CD8-positive, alpha-beta memory T cell (primary cell): ENCODE measurements around the gene HLA-DPB1. TPM values are rescaled to one million over a fixed set of nuclear protein-coding genes. Genes with fewer than 3 reads are reported as not detected.

Experiments
- CTCF ChIA-PET: fragments of 350-600 bp; sonication (Branson Sonifier 250); formaldehyde crosslinking; loops from one replicate; lab custom pipeline; 2021; ENCODE audit warnings: antibody characterized with exemption; lab: Charles Lee
- POLR2A ChIA-PET: fragments of 350-600 bp; sonication (Branson Sonifier 250); formaldehyde crosslinking; loops from one replicate; lab custom pipeline; 2021; ENCODE audit warnings: antibody characterized with exemption; lab: Charles Lee
- DNase-seq, 5 donors: peaks; one replicate each; pipeline versions ENCODE4 v3.0.0 to v3.0.0-alpha.2; 2020 to 2022; ENCODE audit warnings: mixed read lengths in 1 of 5
- H3K27ac ChIP-seq: one replicate; pipeline ENCODE4 v1.7.0; 2013; ENCODE audit warnings: low read depth, mild to moderate bottlenecking, low read length, moderate library complexity
- H3K27me3 ChIP-seq: 2 replicates; pipeline ENCODE4 v1.7.0; 2013; ENCODE audit warnings: low read length, mild to moderate bottlenecking; ENCODE audit not compliant: insufficient read depth, poor library complexity, severe bottlenecking
- H3K36me3 ChIP-seq: 2 replicates; pipeline ENCODE4 v1.7.0; 2013; ENCODE audit warnings: mild to moderate bottlenecking, low read length, moderate library complexity; ENCODE audit not compliant: insufficient read depth
- H3K4me1 ChIP-seq: 2 replicates; pipeline ENCODE4 v1.7.0; 2013; ENCODE audit warnings: mild to moderate bottlenecking, low read length, moderate library complexity; ENCODE audit not compliant: insufficient read depth
- H3K4me3 ChIP-seq: 2 replicates; pipeline ENCODE4 v1.7.0; 2013; ENCODE audit warnings: mild to moderate bottlenecking, low read length
- H3K9me3 ChIP-seq: 2 replicates; pipeline ENCODE4 v1.7.0; 2013; ENCODE audit warnings: mild to moderate bottlenecking, low read length
- H3K27ac Mint-ChIP-seq, 8 donors: one replicate each; pipeline ENCODE4 v1.8.0; 2020 to 2021; ENCODE audit warnings: mixed read lengths in 8 of 8, mild to moderate bottlenecking in 6 of 8, inconsistent platforms in 3 of 8, moderate library complexity in 3 of 8
- H3K27me3 Mint-ChIP-seq, 2 donors: one replicate each; pipeline ENCODE4 v1.8.0; 2020 to 2021; ENCODE audit warnings: mixed read lengths in 2 of 2, mild to moderate bottlenecking in 1 of 2, moderate library complexity in 1 of 2
- H3K36me3 Mint-ChIP-seq, 3 donors: one replicate each; pipeline ENCODE4 v1.8.0; 2020 to 2021; ENCODE audit warnings: mixed read lengths in 3 of 3, inconsistent platforms in 1 of 3, mild to moderate bottlenecking in 1 of 3
- H3K4me1 Mint-ChIP-seq, 3 donors: one replicate each; pipeline ENCODE4 v1.8.0; 2020 to 2021; ENCODE audit warnings: mixed read lengths in 3 of 3, inconsistent platforms in 1 of 3, mild to moderate bottlenecking in 1 of 3
- H3K4me3 Mint-ChIP-seq, 7 donors: one replicate each; pipeline ENCODE4 v1.8.0; 2020 to 2021; ENCODE audit warnings: mixed read lengths in 7 of 7, mild to moderate bottlenecking in 6 of 7, moderate library complexity in 4 of 7, inconsistent platforms in 2 of 7
- H3K9me3 Mint-ChIP-seq, 5 donors: one replicate each; pipeline ENCODE4 v1.8.0; 2020 to 2022; ENCODE audit warnings: mixed read lengths in 5 of 5, mild to moderate bottlenecking in 3 of 5, moderate library complexity in 2 of 5, inconsistent platforms in 1 of 5
- polyA plus RNA-seq: library from polyadenylated mRNA; unstranded; fragments of 300-500 nt; fragmentation: Illumina TruSeq; gene quantifications from one replicate; pipeline ENCODE4 v1.2.3, GENCODE V29; 2021
- total RNA-seq, 2 experiments: library from RNA; stranded (reverse); gene quantifications; one replicate each; pipeline ENCODE4 v1.2.3, GENCODE V29; 2021

Gene HLA-DPB1
- total and polyA plus RNA-seq, 3 experiments from 2014 or later: 20.8 to 178 (median 25.1) TPM

DNA sequence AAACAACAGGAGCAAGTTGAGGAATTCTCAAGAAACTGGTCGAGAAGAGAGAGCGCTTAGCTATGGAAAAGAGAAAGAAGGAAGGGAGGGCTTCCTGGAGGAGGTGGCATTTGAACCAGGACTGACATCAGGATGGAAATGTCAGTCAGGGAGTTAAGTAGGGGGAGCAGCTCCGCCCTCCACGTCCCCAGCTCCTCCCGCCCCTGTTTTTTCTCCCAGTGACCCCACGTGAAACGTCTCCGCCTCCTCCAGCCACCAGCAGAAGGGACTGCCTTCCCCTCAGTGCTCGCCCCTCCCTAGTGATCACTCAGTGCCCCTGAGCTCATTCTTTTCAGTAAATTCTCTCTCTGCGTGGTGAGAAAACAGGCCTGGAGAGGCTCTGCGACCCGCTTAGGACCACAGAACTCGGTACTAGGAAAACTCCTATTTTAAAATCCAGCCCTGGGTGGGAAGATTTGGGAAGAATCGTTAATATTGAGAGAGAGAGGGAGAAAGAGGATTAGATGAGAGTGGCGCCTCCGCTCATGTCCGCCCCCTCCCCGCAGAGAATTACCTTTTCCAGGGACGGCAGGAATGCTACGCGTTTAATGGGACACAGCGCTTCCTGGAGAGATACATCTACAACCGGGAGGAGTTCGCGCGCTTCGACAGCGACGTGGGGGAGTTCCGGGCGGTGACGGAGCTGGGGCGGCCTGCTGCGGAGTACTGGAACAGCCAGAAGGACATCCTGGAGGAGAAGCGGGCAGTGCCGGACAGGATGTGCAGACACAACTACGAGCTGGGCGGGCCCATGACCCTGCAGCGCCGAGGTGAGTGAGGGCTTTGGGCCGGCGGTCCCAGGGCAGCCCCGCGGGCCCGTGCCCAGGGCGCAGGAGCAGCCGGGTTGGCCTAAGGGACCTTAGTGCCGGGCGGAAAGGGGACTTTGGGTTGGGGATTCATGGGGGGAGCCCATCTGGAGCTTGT is 4.6 kb downstream of the HLA-DPB1 start:
- Histone ChIP-seq H3K27ac (no peak overlapping the region), H3K9me3 (no peaks in the 10 kb centered on the region), H3K36me3 (peaks cover 10% of the 10 kb centered on the region), H3K4me1 (peaks cover 13% of the 10 kb centered on the region), H3K4me3 (no peak overlapping the region), H3K27me3 (no peaks in the 10 kb centered on the region)
- ChIA-PET POLR2A (interaction anchor here (0.9 to 1.2 kb wide), 2 partner anchors 61 to 109 kb away, joined by 4 read pairs; no protein-coding TSS in a partner anchor), CTCF (interaction anchor here (1.1 kb wide), 1 partner anchor 32 kb away, joined by 3 read pairs; no protein-coding TSS in a partner anchor)
- Mint-ChIP-seq H3K4me3 (peak overlapping the region in 5 of 7 donors; percentile 37 to 74 (median 68)), H3K36me3 (peaks cover 0 to 80% (median 19%) of the 10 kb centered on the region in 3 donors), H3K4me1 (peaks cover 43 to 73% (median 66%) of the 10 kb centered on the region in 3 donors), H3K9me3 (no peaks in the 10 kb centered on the region), H3K27me3 (no peaks in the 10 kb centered on the region), H3K27ac (peak overlapping the region in 5 of 8 donors; percentile 58 to 87 (median 77))
- no peak for DNase-seq

- peaks cover 11% of the 10 kb centered on the region for H3K4me1 ChIP-seq
Observed at GRCh38 chr6:33081098-33081824, 5.5 kb downstream of the HLA-DPB1 start.

DNA sequence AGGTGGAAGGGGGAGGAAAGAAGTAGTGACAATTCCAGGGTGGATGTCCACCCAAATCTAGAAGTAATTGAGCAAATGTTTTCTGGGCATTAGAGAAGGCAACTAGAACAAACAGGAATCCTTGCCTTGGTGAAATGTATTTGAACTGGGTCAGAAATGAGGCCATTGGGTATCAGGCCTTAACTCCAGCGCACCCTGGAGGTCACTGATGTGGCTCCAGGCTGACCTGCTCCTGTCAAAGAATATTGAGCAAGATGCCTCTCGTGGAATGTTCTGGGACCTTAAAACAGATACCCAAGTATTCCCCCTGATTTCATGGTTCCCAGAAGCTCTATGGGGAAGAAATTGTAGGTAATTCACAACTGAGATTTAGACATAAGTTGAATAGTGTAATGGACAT is 6.9 kb downstream of the HLA-DPB1 start:
- Mint-ChIP-seq H3K27ac (peak overlapping the region in 5 of 8 donors; percentile 1 to 63 (median 42)), H3K36me3 (peaks cover 0 to 93% (median 27%) of the 10 kb centered on the region in 3 donors), H3K4me1 (peaks cover 30 to 52% (median 48%) of the 10 kb centered on the region in 3 donors), H3K27me3 (no peaks in the 10 kb centered on the region), H3K9me3 (no peaks in the 10 kb centered on the region), H3K4me3 (no peak overlapping the region)
- Histone ChIP-seq H3K4me1 (peaks cover 6% of the 10 kb centered on the region), H3K4me3 (no peak overlapping the region), H3K36me3 (peaks cover 10% of the 10 kb centered on the region), H3K27ac (no peak overlapping the region), H3K9me3 (no peaks in the 10 kb centered on the region), H3K27me3 (no peaks in the 10 kb centered on the region)
- CTCF ChIA-PET: interaction anchor here (0.8 to 1.6 kb wide), 2 partner anchors 68 to 165 kb away, joined by 3 read pairs; no protein-coding TSS in a partner anchor
- POLR2A ChIA-PET: no interaction called here
- DNase-seq: no peak

More at GRCh38 chr6:33081098-33081824, 5.5 kb downstream of the HLA-DPB1 start:
- H3K4me1 Mint-ChIP-seq: peaks cover 39 to 67% (median 61%) of the 10 kb centered on the region in 3 donors
- POLR2A ChIA-PET: interaction anchor here (0.9 kb wide), 1 partner anchor 62 kb away, joined by 4 read pairs; no protein-coding TSS in a partner anchor
- Histone ChIP-seq H3K27ac (no peak overlapping the region), H3K36me3 (peaks cover 10% of the 10 kb centered on the region), H3K9me3 (no peaks in the 10 kb centered on the region), H3K27me3 (no peaks in the 10 kb centered on the region), H3K4me3 (no peak overlapping the region)
- peak overlapping the region in 1 of 7 donors; percentile 15 for H3K4me3 Mint-ChIP-seq
- peak overlapping the region in 7 of 8 donors; percentile 17 to 77 (median 57) for H3K27ac Mint-ChIP-seq
- no peaks in the 10 kb centered on the region for H3K27me3 Mint-ChIP-seq
- no peak for DNase-seq
- H3K9me3 Mint-ChIP-seq: no peaks in the 10 kb centered on the region
- peaks cover 0 to 84% (median 24%) of the 10 kb centered on the region in 3 donors for H3K36me3 Mint-ChIP-seq
- CTCF ChIA-PET: interaction anchor here (1.0 to 1.1 kb wide), 2 partner anchors 33 to 67 kb away, joined by 3 read pairs; no protein-coding TSS in a partner anchor

DNA sequence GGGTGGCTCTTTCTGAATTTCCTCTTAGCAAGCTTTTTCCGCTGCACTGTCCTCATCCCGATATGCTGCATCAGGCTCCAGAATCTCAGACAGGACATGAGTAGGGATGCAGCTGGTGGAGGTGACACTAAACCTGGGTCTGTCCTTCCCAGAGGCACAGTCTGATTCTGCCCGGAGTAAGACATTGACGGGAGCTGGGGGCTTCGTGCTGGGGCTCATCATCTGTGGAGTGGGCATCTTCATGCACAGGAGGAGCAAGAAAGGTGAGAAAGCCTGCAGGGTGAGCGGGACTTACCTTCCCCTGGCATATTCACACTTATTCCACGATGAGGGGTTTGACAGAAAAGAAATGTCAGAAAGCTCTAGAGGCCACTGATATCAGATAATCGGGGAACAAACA is 9.8 kb downstream of the HLA-DPB1 start:
- Mint-ChIP-seq H3K4me1 (peaks cover 13 to 23% (median 19%) of the 10 kb centered on the region in 3 donors), H3K27me3 (peaks cover 0 to 1% of the 10 kb centered on the region in 2 donors), H3K36me3 (peaks cover 0 to 67% (median 19%) of the 10 kb centered on the region in 3 donors), H3K9me3 (no peaks in the 10 kb centered on the region), H3K27ac (peak overlapping the region in 2 of 8 donors; percentile 28 to 71), H3K4me3 (no peak overlapping the region)
- Histone ChIP-seq H3K27ac (no peak overlapping the region), H3K27me3 (no peaks in the 10 kb centered on the region), H3K4me1 (no peaks in the 10 kb centered on the region), H3K36me3 (peaks cover 10% of the 10 kb centered on the region), H3K9me3 (no peaks in the 10 kb centered on the region), H3K4me3 (no peak overlapping the region)
- DNase-seq: no peak
- CTCF ChIA-PET: no interaction called here
- POLR2A ChIA-PET: no interaction called here

GRCh38 chr6:33088258-33088930 is 12.6 kb downstream of the HLA-DPB1 start:
- Mint-ChIP-seq H3K27ac (peak overlapping the region in 5 of 8 donors; percentile 15 to 87 (median 77)), H3K36me3 (peaks cover 0 to 43% (median 11%) of the 10 kb centered on the region in 3 donors), H3K9me3 (no peaks in the 10 kb centered on the region), H3K4me1 (peaks cover 0 to 6% (median 4%) of the 10 kb centered on the region in 3 donors), H3K4me3 (no peak overlapping the region), H3K27me3 (peaks cover 3 to 6% of the 10 kb centered on the region in 2 donors)
- Histone ChIP-seq H3K27me3 (no peaks in the 10 kb centered on the region), H3K36me3 (peaks cover 4% of the 10 kb centered on the region), H3K27ac (no peak overlapping the region), H3K4me3 (no peak overlapping the region), H3K4me1 (no peaks in the 10 kb centered on the region), H3K9me3 (no peaks in the 10 kb centered on the region)
- POLR2A ChIA-PET: interaction anchor here (0.5 to 0.6 kb wide), 2 partner anchors 154 to 470 kb away, joined by 3 read pairs; no protein-coding TSS in a partner anchor
- CTCF ChIA-PET: interaction anchor here (1.4 to 2.8 kb wide), 3 partner anchors 70 to 74 kb away, joined by 5 to 8 read pairs (median 5); no protein-coding TSS in a partner anchor
- no peak for DNase-seq

DNA sequence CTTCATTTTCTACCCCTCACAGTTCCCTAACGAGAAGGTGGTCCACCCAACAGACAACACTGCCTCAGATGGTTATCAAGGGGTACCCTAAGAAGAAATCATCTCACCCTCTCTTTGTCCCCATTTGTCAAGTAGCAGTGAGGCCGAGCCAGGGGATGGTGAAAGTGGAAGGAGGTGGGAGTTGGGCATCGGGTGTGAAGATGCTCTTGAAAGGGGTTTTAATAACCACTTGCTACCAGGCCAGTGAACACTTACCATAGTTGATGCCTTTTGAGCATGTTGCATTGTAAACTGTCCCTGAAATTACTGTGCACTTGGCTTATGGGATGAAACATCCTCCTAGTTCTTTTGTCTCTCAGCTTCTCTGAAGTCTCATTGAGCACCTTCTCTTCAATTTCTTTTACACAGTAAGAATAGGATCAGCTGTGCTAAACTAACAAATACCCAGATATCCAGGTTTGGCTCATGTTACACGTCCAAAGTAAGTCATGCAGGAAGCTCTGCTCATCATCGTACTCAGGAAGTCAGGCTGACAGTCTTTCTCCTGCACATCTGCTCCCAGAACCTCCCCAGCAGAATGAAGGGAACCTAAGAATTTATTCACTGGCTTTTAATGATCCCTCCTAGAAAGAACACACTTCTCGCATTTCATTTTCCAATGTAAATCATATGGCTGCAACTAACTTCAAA is 13.3 kb downstream of the HLA-DPB1 start:
- ChIA-PET CTCF (interaction anchor here (1.4 to 2.8 kb wide), 3 partner anchors 71 to 75 kb away, joined by 5 to 8 read pairs (median 5); no protein-coding TSS in a partner anchor), POLR2A (interaction anchor here (0.5 to 0.6 kb wide), 2 partner anchors 154 to 469 kb away, joined by 3 read pairs; no protein-coding TSS in a partner anchor)

More for the DNA sequence above, 13.3 kb downstream of the HLA-DPB1 start:
- Histone ChIP-seq H3K27me3 (no peaks in the 10 kb centered on the region), H3K36me3 (no peaks in the 10 kb centered on the region), H3K27ac (no peak overlapping the region), H3K4me1 (no peaks in the 10 kb centered on the region), H3K9me3 (no peaks in the 10 kb centered on the region), H3K4me3 (no peak overlapping the region)
- Mint-ChIP-seq H3K4me1 (peaks cover 0 to 6% (median 4%) of the 10 kb centered on the region in 3 donors), H3K36me3 (peaks cover 0 to 36% (median 11%) of the 10 kb centered on the region in 3 donors), H3K4me3 (no peak overlapping the region), H3K27me3 (peaks cover 6 to 11% of the 10 kb centered on the region in 2 donors), H3K9me3 (no peaks in the 10 kb centered on the region), H3K27ac (peak overlapping the region in 5 of 8 donors; percentile 15 to 87 (median 35))
- DNase-seq: no peak
